Measurements from ENCODE around the gene ACSF3.
A peak's percentile ranks its signal among the peaks of the same experiment; 100 is the strongest.

The ACSF3 gene

GRCh38 chr16:89146211-89147005 lies 52.8 kb downstream of the ACSF3 start:
- no peak for DNase-seq

- no peak for DNase-seq
Observed at GRCh38 chr16:89147085-89147817, 53.6 kb downstream of the ACSF3 start.

GRCh38 chr16:89149386-89149785 lies 55.7 kb downstream of the ACSF3 start:
- DNase-seq: peak; percentile 23

- DNase-seq: no peak
Observed at GRCh38 chr16:89150090-89150835, 56.6 kb downstream of the ACSF3 start.

- no peak for DNase-seq
Observed at GRCh38 chr16:89150981-89151380, 57.3 kb downstream of the ACSF3 start.

GRCh38 chr16:89152831-89153700 lies 59.4 kb downstream of the ACSF3 start:
- no peak for DNase-seq

GRCh38 chr16:89153848-89154271 lies 60.2 kb downstream of the ACSF3 start:
- no peak for DNase-seq

GRCh38 chr16:89154390-89155183 lies 60.9 kb downstream of the ACSF3 start:
- DNase-seq: no peak

- DNase-seq: no peak
Observed at GRCh38 chr16:89155184-89155679, 61.6 kb downstream of the ACSF3 start.

- DNase-seq: no peak
Observed at GRCh38 chr16:89155851-89156739, 62.4 kb downstream of the ACSF3 start.

- no peak for DNase-seq
Observed at GRCh38 chr16:89156740-89157645, 63.3 kb downstream of the ACSF3 start.

GRCh38 chr16:89157778-89158177 lies 64.1 kb downstream of the ACSF3 start:
- no peak for DNase-seq

- no peak for DNase-seq
Observed at GRCh38 chr16:89159066-89159849, 65.6 kb downstream of the ACSF3 start.

- DNase-seq: no peak
Observed at GRCh38 chr16:89159850-89160354, 66.2 kb downstream of the ACSF3 start.

GRCh38 chr16:89160977-89161701 lies 67.5 kb downstream of the ACSF3 start:
- no peak for DNase-seq

GRCh38 chr16:89161763-89162713 lies 68.4 kb downstream of the ACSF3 start:
- peak; percentile 40 for DNase-seq
